A549 (cell line): ENCODE results near the gene TM7SF2. TPM values are rescaled to one million over a fixed set of nuclear protein-coding genes. Genes with fewer than 3 reads are reported as not detected.

Experiments used
- ATAC-seq, 2 experiments: fragments of 200-7000 bp in 1 of 2; fragments of >200 bp in 1 of 2; cut with Nextera tagmentation in 1 of 2; cut with Tn5 transposase in 1 of 2; 3 replicates each; pipeline versions ENCODE4 v1.8.0 to v1.9.1; 2018 to 2020; ENCODE audit warnings: mild to moderate bottlenecking in 1 of 2, moderate library complexity in 1 of 2
- CTCF ChIA-PET: fragments of 300-600 bp; sonication (Branson Sonifier 250); formaldehyde crosslinking; extraction: SDS; loops from one replicate; lab custom pipeline; 2021; ENCODE audit warnings: antibody characterized with exemption, inconsistent platforms; lab: Yijun Ruan, JAX
- POLR2A ChIA-PET: fragments of 350-600 bp; formaldehyde crosslinking; extraction: SDS; loops from one replicate; lab custom pipeline; 2021; ENCODE audit warnings: antibody characterized with exemption, inconsistent platforms; lab: Yijun Ruan, JAX
- DNase-seq, 2 experiments: peaks; one replicate each; pipeline versions ENCODE4 v3.0.0 to v3.0.0-alpha.2; 2011 to 2016; ENCODE audit warnings: low read depth in 1 of 2, low spot score in 1 of 2
- FAIRE-seq: peaks from 2 replicates; lab custom pipeline; 2011; peaks lifted over from hg19 to GRCh38; lab: Jason Lieb, UNC
- H3K27ac ChIP-seq, 2 experiments: fragments of >200 bp; sonication (Bioruptor Twin); formaldehyde crosslinking; 3 replicates each; pipeline ENCODE4 v1.5.1; 2016 to 2017
- H3K4me1 ChIP-seq: fragments of >200 bp; sonication (Bioruptor Twin); formaldehyde crosslinking; 3 replicates; pipeline ENCODE4 v1.6.1; 2016
- H3K4me2 ChIP-seq: fragments of >200 bp; sonication (Bioruptor Twin); formaldehyde crosslinking; 3 replicates; pipeline ENCODE4 v1.6.1; 2016
- H3K4me3 ChIP-seq: fragments of >200 bp; sonication (Bioruptor Twin); formaldehyde crosslinking; 3 replicates; pipeline ENCODE4 v1.5.1; 2016
- H3K9me3 ChIP-seq: fragments of >200 bp; sonication (Bioruptor Twin); formaldehyde crosslinking; 3 replicates; pipeline ENCODE4 v1.6.1; 2016
- ATOH8 ChIP-seq: fragments of 250-450 bp; sonication (Bioruptor Pico); IDR thresholded peaks from 2 replicates; pipeline ENCODE4 v1.5.0; 2020; ENCODE audit warnings: low read depth, mild to moderate bottlenecking, moderate library complexity
- BCL3 ChIP-seq: fragments of >200 bp; sonication (Bioruptor Twin); formaldehyde crosslinking; IDR thresholded peaks from 3 replicates; pipeline ENCODE4 v1.6.1; 2016
- CBX8 ChIP-seq: fragments of 200-600 bp; sonication (generic); IDR thresholded peaks from 2 replicates; pipeline ENCODE4 v1.6.1; 2016
- CHD2 ChIP-seq: fragments of 150-350 bp; IDR thresholded peaks from 2 replicates; pipeline ENCODE4 v1.6.1; 2014; ENCODE audit warnings: low read length; ENCODE audit not compliant: partially characterized antibody
- CTCF ChIP-seq: fragments of >200 bp; sonication (Bioruptor Twin); formaldehyde crosslinking; IDR thresholded peaks from 3 replicates; pipeline ENCODE4 v1.5.1; 2016
- E2F6 ChIP-seq: IDR thresholded peaks from 2 replicates; pipeline ENCODE4 v1.6.1; 2012; ENCODE audit warnings: low read depth, borderline replicate concordance
- FOSB ChIP-seq: fragments of 250-450 bp; sonication (Bioruptor Pico); IDR thresholded peaks from 2 replicates; pipeline ENCODE4 v1.5.0; 2020; ENCODE audit warnings: mild to moderate bottlenecking, moderate library complexity
- FOXS1 ChIP-seq: fragments of 250-450 bp; sonication (Bioruptor Pico); IDR thresholded peaks from 2 replicates; pipeline ENCODE4 v1.5.0; 2020; ENCODE audit warnings: mild to moderate bottlenecking, moderate library complexity
- GATA3 ChIP-seq: IDR thresholded peaks from 2 replicates; pipeline ENCODE4 v1.6.1; 2012; ENCODE audit warnings: borderline replicate concordance
- HDAC2 ChIP-seq: fragments of 200-600 bp; sonication (generic); IDR thresholded peaks from 2 replicates; pipeline ENCODE4 v1.6.1; 2016
- HMGXB4 ChIP-seq: fragments of 250-450 bp; sonication (Bioruptor Pico); IDR thresholded peaks from 2 replicates; pipeline ENCODE4 v1.5.0; 2021; ENCODE audit warnings: mild to moderate bottlenecking, moderate library complexity, borderline replicate concordance
- MAFK ChIP-seq: fragments of 450-650 bp; IDR thresholded peaks from 2 replicates; pipeline ENCODE4 v1.6.1; 2014; ENCODE audit not compliant: partially characterized antibody
- MYC ChIP-seq: IDR thresholded peaks from 2 replicates; pipeline ENCODE4 v1.6.1; 2012; ENCODE audit warnings: mild to moderate bottlenecking, inconsistent platforms, low read length, improper control_type of control experiment, borderline replicate concordance
- NR3C1 ChIP-seq: fragments of >200 bp; sonication (Bioruptor Twin); formaldehyde crosslinking; IDR thresholded peaks from 3 replicates; pipeline ENCODE4 v1.6.1; 2017
- POLR2A ChIP-seq: IDR thresholded peaks from 2 replicates; pipeline ENCODE4 v1.6.1; 2012; ENCODE audit warnings: mild to moderate bottlenecking, low read length
- POLR2AphosphoS2 ChIP-seq: conservative IDR thresholded peaks from 2 replicates; pipeline ENCODE4 v1.6.1; 2012; ENCODE audit warnings: low read length, improper control_type of control experiment, inconsistent platforms
- ZC3H11A ChIP-seq: fragments of 450-650 bp; IDR thresholded peaks from 2 replicates; pipeline ENCODE4 v1.6.1; 2014; ENCODE audit warnings: antibody characterized with exemption, mild to moderate bottlenecking
- ZNF302 ChIP-seq: fragments of 250-450 bp; sonication (Bioruptor Pico); IDR thresholded peaks from 2 replicates; pipeline ENCODE4 v1.9.0; 2021; ENCODE audit warnings: inconsistent platforms, mild to moderate bottlenecking, moderate library complexity
- whole genome bisulfite sequencing: methylation state at CpG from one replicate; pipeline ENCODE4 v1.1.6; 2017; ENCODE audit errors: missing lambda C conversion rate; 5-methylcytosine and 5-hydroxymethylcytosine counted together
- polyA plus RNA-seq, 4 experiments: library from polyadenylated mRNA; depleted of rRNA in 3 of 4; stranded (reverse); fragments of >200 nt; fragmentation: RNase III in 1 of 4; extraction: RNeasy Plus Mini Kit Qiagen cat#74134 plus additional on column Dnase treatment in 1 of 4; gene quantifications; 2 replicates in 3 of 4; 3 replicates in 1 of 4; pipeline ENCODE4 v1.2.3, GENCODE V29; 2011 to 2017
- TF ChIP-seq, protein P1 (sequence below): fragments of 200-600 bp; sonication (generic); IDR thresholded peaks from 2 replicates; pipeline ENCODE4 v1.6.1; 2016; ENCODE audit warnings: antibody characterized with exemption, mild to moderate bottlenecking, moderate library complexity
- TF ChIP-seq, protein P2 (sequence below): IDR thresholded peaks from 2 replicates; pipeline ENCODE4 v1.6.1; 2012

The TM7SF2 gene
- polyA plus RNA-seq, 2 of the 4 experiments (the other 2 are of a cell fraction), result 8.2 TPM

GRCh38 chr11:65108469-65109123 is 3.1 kb upstream of the TM7SF2 start:
- FAIRE-seq (no peak), ATAC-seq (no peak), DNase-seq (no peak)
- CTCF ChIA-PET, result interaction anchor here (0.6 to 6.6 kb wide), 10 partner anchors 11 to 262 kb away, joined by 3 to 153 read pairs (median 4); partner anchors contain the start of genes ARL2, FAU, MRPL49 and VPS51
- TF ChIP-seq POLR2AphosphoS2, result no peak
- no peak for TF ChIP-seq CTCF
- no peak for TF ChIP-seq MYC
- no peak for TF ChIP-seq GATA3
- TF ChIP-seq ZNF302 (CRISPR knock-in tag), result no peak
- Histone ChIP-seq H3K27ac (no peak overlapping the region), H3K4me1 (peaks cover 22% of the 10 kb centered on the region; the same call in 2 of the 3 replicates), H3K9me3 (no peaks in the 10 kb centered on the region), H3K4me2 (no peak overlapping the region), H3K4me3 (no peak overlapping the region)
- POLR2A ChIA-PET, result interaction anchor here (0.9 to 1.0 kb wide), 2 partner anchors 9 to 14 kb away, joined by 3 to 4 read pairs; partner anchors contain the start of genes FAU, MRPL49 and ZNHIT2
- 93% methylated on average over 37 of the region's 38 CpGs for WGBS

GRCh38 chr11:65109231-65110198 is 2.2 kb upstream of the TM7SF2 start:
- no peak for DNase-seq

More at GRCh38 chr11:65109231-65110198, 2.2 kb upstream of the TM7SF2 start:
- POLR2A ChIA-PET, result interaction anchor here (1.2 to 3.4 kb wide), 2 partner anchors 8 to 12 kb away, joined by 4 to 24 read pairs; partner anchors contain the start of genes FAU and MRPL49
- Histone ChIP-seq H3K9me3 (no peaks in the 10 kb centered on the region), H3K4me2 (no peak overlapping the region), H3K4me1 (peaks cover 22% of the 10 kb centered on the region; the same call in 2 of the 3 replicates), H3K4me3 (no peak overlapping the region), H3K27ac (no peak overlapping the region)
- CTCF ChIA-PET, result interaction anchor here (0.6 to 6.6 kb wide), 28 partner anchors 8 to 322 kb away, joined by 3 to 153 read pairs (median 6); partner anchors contain the start of genes ARL2, CDCA5, FAU and MRPL49
- WGBS, result 84% methylated on average over 25 of the region's 36 CpGs
- no peak for FAIRE-seq
- no peak for TF ChIP-seq CHD2
- no peak for TF ChIP-seq MAFK
- TF ChIP-seq, protein P1, sequence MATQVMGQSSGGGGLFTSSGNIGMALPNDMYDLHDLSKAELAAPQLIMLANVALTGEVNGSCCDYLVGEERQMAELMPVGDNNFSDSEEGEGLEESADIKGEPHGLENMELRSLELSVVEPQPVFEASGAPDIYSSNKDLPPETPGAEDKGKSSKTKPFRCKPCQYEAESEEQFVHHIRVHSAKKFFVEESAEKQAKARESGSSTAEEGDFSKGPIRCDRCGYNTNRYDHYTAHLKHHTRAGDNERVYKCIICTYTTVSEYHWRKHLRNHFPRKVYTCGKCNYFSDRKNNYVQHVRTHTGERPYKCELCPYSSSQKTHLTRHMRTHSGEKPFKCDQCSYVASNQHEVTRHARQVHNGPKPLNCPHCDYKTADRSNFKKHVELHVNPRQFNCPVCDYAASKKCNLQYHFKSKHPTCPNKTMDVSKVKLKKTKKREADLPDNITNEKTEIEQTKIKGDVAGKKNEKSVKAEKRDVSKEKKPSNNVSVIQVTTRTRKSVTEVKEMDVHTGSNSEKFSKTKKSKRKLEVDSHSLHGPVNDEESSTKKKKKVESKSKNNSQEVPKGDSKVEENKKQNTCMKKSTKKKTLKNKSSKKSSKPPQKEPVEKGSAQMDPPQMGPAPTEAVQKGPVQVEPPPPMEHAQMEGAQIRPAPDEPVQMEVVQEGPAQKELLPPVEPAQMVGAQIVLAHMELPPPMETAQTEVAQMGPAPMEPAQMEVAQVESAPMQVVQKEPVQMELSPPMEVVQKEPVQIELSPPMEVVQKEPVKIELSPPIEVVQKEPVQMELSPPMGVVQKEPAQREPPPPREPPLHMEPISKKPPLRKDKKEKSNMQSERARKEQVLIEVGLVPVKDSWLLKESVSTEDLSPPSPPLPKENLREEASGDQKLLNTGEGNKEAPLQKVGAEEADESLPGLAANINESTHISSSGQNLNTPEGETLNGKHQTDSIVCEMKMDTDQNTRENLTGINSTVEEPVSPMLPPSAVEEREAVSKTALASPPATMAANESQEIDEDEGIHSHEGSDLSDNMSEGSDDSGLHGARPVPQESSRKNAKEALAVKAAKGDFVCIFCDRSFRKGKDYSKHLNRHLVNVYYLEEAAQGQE, result no peak
- TF ChIP-seq HDAC2, result no peak
- TF ChIP-seq BCL3, result no peak
- TF ChIP-seq, protein P2, sequence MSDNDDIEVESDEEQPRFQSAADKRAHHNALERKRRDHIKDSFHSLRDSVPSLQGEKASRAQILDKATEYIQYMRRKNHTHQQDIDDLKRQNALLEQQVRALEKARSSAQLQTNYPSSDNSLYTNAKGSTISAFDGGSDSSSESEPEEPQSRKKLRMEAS, result no peak
- no peak for TF ChIP-seq HMGXB4 (CRISPR knock-in tag)
- TF ChIP-seq FOSB (CRISPR knock-in tag), result no peak
- no peak for TF ChIP-seq FOXS1 (CRISPR knock-in tag)
- no peak for TF ChIP-seq POLR2AphosphoS2
- no peak for TF ChIP-seq ZC3H11A
- no peak for TF ChIP-seq CBX8
- TF ChIP-seq MYC, result no peak
- no peak for TF ChIP-seq E2F6
- no peak for TF ChIP-seq POLR2A
- TF ChIP-seq ATOH8 (CRISPR knock-in tag), result no peak
- no peak for TF ChIP-seq NR3C1
- ATAC-seq, result no peak
